HL-60 (cell line): ENCODE data around the gene TBCA.
"Not testable (repeated sequence)": the region's sequence is repeated elsewhere in the genome, so short reads cannot be mapped to it uniquely, and the experiment has no call there.

Source experiments
- DNase-seq, 2 experiments: peaks; one replicate each; pipeline ENCODE4 v3.0.0-alpha.2; 2010 to 2020; ENCODE audit warnings: low read depth in 1 of 2, low spot score in 1 of 2
- H3K27ac ChIP-seq: fragments of 250-450 bp; sonication (Bioruptor Pico); replicated peaks from 2 replicates; pipeline ENCODE4 v1.5.1; 2020; ENCODE audit warnings: mild to moderate bottlenecking, moderate library complexity
- H3K27me3 ChIP-seq: fragments of 250-450 bp; sonication (Bioruptor Pico); 2 replicates; pipeline ENCODE4 v1.5.1; 2021; ENCODE audit warnings: mild to moderate bottlenecking, moderate library complexity; ENCODE audit not compliant: insufficient read depth, poor library complexity, severe bottlenecking
- H3K4me3 ChIP-seq: replicated peaks from 2 replicates; pipeline ENCODE4 v1.5.1; 2011; ENCODE audit warnings: mild to moderate bottlenecking, control low read depth, low read length; ENCODE audit not compliant: insufficient read depth
- GABPA ChIP-seq: IDR thresholded peaks from 2 replicates; pipeline ENCODE4 v1.6.1; 2012; ENCODE audit warnings: low read depth
- POLR2AphosphoS5 ChIP-seq: IDR thresholded peaks from 2 replicates; pipeline ENCODE4 v1.6.1; 2012; ENCODE audit warnings: low read depth
- REST ChIP-seq: IDR thresholded peaks from 2 replicates; pipeline ENCODE4 v1.6.1; 2012; ENCODE audit warnings: low read depth; ENCODE audit not compliant: insufficient replicate concordance
- SPI1 ChIP-seq: IDR thresholded peaks from 2 replicates; pipeline ENCODE4 v1.6.1; 2012; ENCODE audit warnings: low read depth, mild to moderate bottlenecking, borderline replicate concordance
- TF ChIP-seq, protein P1 (sequence below): IDR thresholded peaks from one replicate; pipeline ENCODE4 v1.5.1; 2011; ENCODE audit warnings: low read length, control low read depth, inconsistent platforms; ENCODE audit not compliant: insufficient read depth

Gene TBCA

GRCh38 chr5:77751328-77752023, 24.7 kb downstream of the TBCA start:
- DNase-seq = no peak
- Histone ChIP-seq H3K27ac (no peak overlapping the region), H3K4me3 (no peak overlapping the region), H3K27me3 (no peaks in the 10 kb centered on the region)
- TF ChIP-seq POLR2AphosphoS5 (no peak), REST (no peak), GABPA (no peak)
- TF ChIP-seq, protein P1, sequence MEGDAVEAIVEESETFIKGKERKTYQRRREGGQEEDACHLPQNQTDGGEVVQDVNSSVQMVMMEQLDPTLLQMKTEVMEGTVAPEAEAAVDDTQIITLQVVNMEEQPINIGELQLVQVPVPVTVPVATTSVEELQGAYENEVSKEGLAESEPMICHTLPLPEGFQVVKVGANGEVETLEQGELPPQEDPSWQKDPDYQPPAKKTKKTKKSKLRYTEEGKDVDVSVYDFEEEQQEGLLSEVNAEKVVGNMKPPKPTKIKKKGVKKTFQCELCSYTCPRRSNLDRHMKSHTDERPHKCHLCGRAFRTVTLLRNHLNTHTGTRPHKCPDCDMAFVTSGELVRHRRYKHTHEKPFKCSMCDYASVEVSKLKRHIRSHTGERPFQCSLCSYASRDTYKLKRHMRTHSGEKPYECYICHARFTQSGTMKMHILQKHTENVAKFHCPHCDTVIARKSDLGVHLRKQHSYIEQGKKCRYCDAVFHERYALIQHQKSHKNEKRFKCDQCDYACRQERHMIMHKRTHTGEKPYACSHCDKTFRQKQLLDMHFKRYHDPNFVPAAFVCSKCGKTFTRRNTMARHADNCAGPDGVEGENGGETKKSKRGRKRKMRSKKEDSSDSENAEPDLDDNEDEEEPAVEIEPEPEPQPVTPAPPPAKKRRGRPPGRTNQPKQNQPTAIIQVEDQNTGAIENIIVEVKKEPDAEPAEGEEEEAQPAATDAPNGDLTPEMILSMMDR = no peak

DNA sequence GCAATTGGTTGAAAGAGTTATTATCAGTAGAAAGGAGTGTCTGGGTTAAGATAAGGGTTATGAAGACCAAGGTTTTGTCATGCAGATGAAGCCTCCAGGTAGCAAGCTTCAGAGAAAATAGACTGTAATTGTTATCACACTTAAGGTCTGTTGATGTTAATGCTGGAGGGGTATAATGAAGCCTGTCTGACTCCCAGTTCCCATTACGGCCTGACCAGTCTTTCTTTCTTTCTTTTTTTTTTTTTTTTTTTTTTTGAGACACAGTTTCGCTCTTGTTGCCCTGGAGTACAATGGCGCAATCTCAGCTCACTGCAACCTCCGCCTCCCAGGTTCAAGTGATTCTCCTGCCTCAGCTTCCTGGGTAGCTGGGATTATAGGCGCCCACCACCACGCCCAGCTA, 25.2 kb downstream of the TBCA start:
- not testable (repeated sequence) for DNase-seq, H3K27me3 ChIP-seq, H3K27ac ChIP-seq, H3K4me3 ChIP-seq

- TF ChIP-seq GABPA = no peak
- TF ChIP-seq, protein P1 = no peak
- no peak for TF ChIP-seq REST
- TF ChIP-seq SPI1 = no peak
- no peak for TF ChIP-seq POLR2AphosphoS5
- no peak overlapping the region for H3K4me3 ChIP-seq
- no peak overlapping the region for H3K27ac ChIP-seq
- H3K27me3 ChIP-seq = no peaks in the 10 kb centered on the region
- no peak for DNase-seq
Measured at GRCh38 chr5:77748160-77748559, 28.0 kb downstream of the TBCA start.

DNA sequence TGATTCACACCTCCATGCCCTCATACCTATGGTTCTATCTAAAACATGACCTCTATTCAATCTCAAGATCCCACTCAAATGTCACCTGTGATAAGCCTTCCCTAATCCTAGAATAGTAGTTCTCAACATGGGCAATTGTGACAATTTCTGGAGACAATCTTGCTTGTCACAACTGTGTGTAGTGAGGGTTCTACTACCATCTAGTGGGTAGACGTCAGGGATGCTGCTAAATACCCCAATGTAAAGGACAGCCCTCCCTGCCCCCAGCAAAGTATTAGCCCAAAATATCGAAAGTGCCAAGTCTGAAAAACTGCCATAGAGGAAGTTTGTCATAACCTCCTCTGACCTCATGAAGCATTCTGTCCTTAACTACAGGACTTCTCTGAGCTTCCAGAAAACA, 32.0 kb downstream of the TBCA start:
- TF ChIP-seq GABPA (no peak), POLR2AphosphoS5 (no peak), REST (no peak), SPI1 (no peak)
- TF ChIP-seq, protein P1 = no peak
- H3K4me3 ChIP-seq = no peak overlapping the region
- no peak overlapping the region for H3K27ac ChIP-seq
- DNase-seq = no peak
- H3K27me3 ChIP-seq = no peaks in the 10 kb centered on the region
